Liver (tissue), 9 donors: ENCODE measurements around the gene CD28. TPM values are rescaled to one million over a fixed set of nuclear protein-coding genes. Genes with fewer than 3 reads are reported as not detected.

Experiments used
- DNase-seq: peaks from one replicate; pipeline ENCODE4 v3.0.0-alpha.2; 2017; ENCODE audit warnings: low spot score
- H3K27ac ChIP-seq, 2 donors: one replicate each; pipeline ENCODE4 v1.7.0; 2013; ENCODE audit warnings: inconsistent platforms in 2 of 2, low read length in 2 of 2, control low read depth in 1 of 2, low read depth in 1 of 2, mild to moderate bottlenecking in 1 of 2
- H3K27me3 ChIP-seq, 4 donors: one replicate each; pipeline versions ENCODE4 v1.6.1 to v1.7.0; 2013; ENCODE audit warnings: low read length in 3 of 4, inconsistent platforms in 1 of 4, mild to moderate bottlenecking in 1 of 4, moderate library complexity in 1 of 4; ENCODE audit not compliant: control insufficient read depth in 4 of 4, insufficient read depth in 4 of 4
- H3K36me3 ChIP-seq, 4 donors: one replicate each; pipeline versions ENCODE4 v1.6.1 to v1.7.0; 2013; ENCODE audit warnings: low read length in 3 of 4, mild to moderate bottlenecking in 3 of 4, low read depth in 1 of 4, moderate library complexity in 1 of 4; ENCODE audit not compliant: control insufficient read depth in 4 of 4, insufficient read depth in 3 of 4
- H3K4me1 ChIP-seq, 4 donors: one replicate each; pipeline versions ENCODE4 v1.6.1 to v1.7.0; 2013; ENCODE audit warnings: low read length in 3 of 4, mild to moderate bottlenecking in 3 of 4, moderate library complexity in 1 of 4; ENCODE audit not compliant: control insufficient read depth in 4 of 4, insufficient read depth in 4 of 4
- H3K4me3 ChIP-seq, 3 donors: one replicate each; pipeline versions ENCODE4 v1.6.1 to v1.7.0; 2013; ENCODE audit warnings: low read length in 3 of 3, control low read depth in 1 of 3, low read depth in 1 of 3, mild to moderate bottlenecking in 1 of 3
- H3K9ac ChIP-seq, 2 donors: one replicate each; pipeline ENCODE4 v1.7.0; 2013; ENCODE audit warnings: low read length in 2 of 2, mild to moderate bottlenecking in 2 of 2, moderate library complexity in 2 of 2, control low read depth in 1 of 2, low read depth in 1 of 2
- H3K9me3 ChIP-seq, 4 donors: one replicate each; pipeline versions ENCODE4 v1.6.1 to v1.7.0; 2013; ENCODE audit warnings: low read length in 3 of 4; ENCODE audit not compliant: control insufficient read depth in 4 of 4
- EGR1 ChIP-seq, 2 donors: IDR thresholded peaks; 2 replicates each; pipeline ENCODE4 v1.6.1; 2016 to 2018; ENCODE audit warnings: antibody characterized with exemption in 2 of 2, low read depth in 2 of 2
- FOXA1 ChIP-seq: IDR thresholded peaks from 2 replicates; pipeline ENCODE4 v1.6.1; 2016; ENCODE audit warnings: antibody characterized with exemption
- FOXA2 ChIP-seq: IDR thresholded peaks from 2 replicates; pipeline ENCODE4 v1.6.1; 2016; ENCODE audit warnings: antibody characterized with exemption
- GABPA ChIP-seq, 2 donors: IDR thresholded peaks in 1 of 2; conservative IDR thresholded peaks in 1 of 2; 2 replicates each; pipeline ENCODE4 v1.6.1; 2016; ENCODE audit warnings: antibody characterized with exemption in 2 of 2, mild to moderate bottlenecking in 1 of 2, moderate library complexity in 1 of 2
- HNF4A ChIP-seq, 2 donors: conservative IDR thresholded peaks; 2 replicates each; pipeline ENCODE4 v1.6.1; 2016; ENCODE audit warnings: antibody characterized with exemption in 2 of 2, mild to moderate bottlenecking in 2 of 2
- JUND ChIP-seq, 2 donors: IDR thresholded peaks; 2 replicates each; pipeline ENCODE4 v1.6.1; 2016; ENCODE audit warnings: antibody characterized with exemption in 2 of 2
- NR2F2 ChIP-seq: IDR thresholded peaks from 2 replicates; pipeline ENCODE4 v1.6.1; 2016; ENCODE audit warnings: antibody characterized with exemption
- RXRA ChIP-seq, 2 donors: IDR thresholded peaks; 2 replicates each; pipeline ENCODE4 v1.6.1; 2017 to 2018; ENCODE audit warnings: antibody characterized with exemption in 2 of 2, mild to moderate bottlenecking in 1 of 2
- SP1 ChIP-seq: IDR thresholded peaks from 2 replicates; pipeline ENCODE4 v1.6.1; 2018; ENCODE audit warnings: antibody characterized with exemption, mild to moderate bottlenecking
- TAF1 ChIP-seq: conservative IDR thresholded peaks from 2 replicates; pipeline ENCODE4 v1.6.1; 2016; ENCODE audit warnings: antibody characterized with exemption, mild to moderate bottlenecking
- YY1 ChIP-seq: IDR thresholded peaks from 2 replicates; pipeline ENCODE4 v1.6.1; 2016; ENCODE audit warnings: antibody characterized with exemption, mild to moderate bottlenecking
- WGBS: extraction: QIAGEN DNeasy Blood & Tissue Kit; methylation state at CpG from one replicate; pipeline ENCODE4 v1.1.7; 2013; 5-methylcytosine and 5-hydroxymethylcytosine counted together
- polyA plus RNA-seq, 2 donors: library from polyadenylated mRNA; stranded (reverse) in 1 of 2; unstranded in 1 of 2; fragments of 200-250 nt in 1 of 2; fragments of >200 nt in 1 of 2; fragmentation: Nextera tagmentation in 1 of 2; extraction: Ambion mirVana in 1 of 2; gene quantifications; one replicate each; pipeline versions ENCODE4 v1.2.1 to v1.2.3, GENCODE V29; 2013 to 2015
- total RNA-seq, 2 donors: library from RNA; depleted of rRNA; stranded (reverse); fragments of >200 nt; gene quantifications; one replicate each; pipeline ENCODE4 v1.2.3, GENCODE V29; 2014
- TF ChIP-seq, protein P1 (sequence below): fragments of 150-350 bp; IDR thresholded peaks from 2 replicates; pipeline ENCODE4 v1.5.1; 2017; ENCODE audit warnings: improper control_type of control experiment, low read depth, low read length; ENCODE audit not compliant: missing input control
- TF ChIP-seq, protein P2 (sequence below): IDR thresholded peaks from 2 replicates; pipeline ENCODE4 v1.6.1; 2016; ENCODE audit warnings: antibody characterized with exemption
- TF ChIP-seq, protein P3 (sequence below): IDR thresholded peaks from 2 replicates; pipeline ENCODE4 v1.6.1; 2016; ENCODE audit warnings: antibody characterized with exemption
- TF ChIP-seq, protein P4 (sequence below): IDR thresholded peaks from 2 replicates; pipeline ENCODE4 v1.6.1; 2016; ENCODE audit warnings: antibody characterized with exemption
- donor health status: healthy.
- donor health status: healthy.
- donor health status: healthy.
- donor health status: healthy.
- donor health status: healthy.

Gene CD28
- total and polyA plus RNA-seq, 4 donors = 0.08 to 0.93 (median 0.33) TPM

DNA sequence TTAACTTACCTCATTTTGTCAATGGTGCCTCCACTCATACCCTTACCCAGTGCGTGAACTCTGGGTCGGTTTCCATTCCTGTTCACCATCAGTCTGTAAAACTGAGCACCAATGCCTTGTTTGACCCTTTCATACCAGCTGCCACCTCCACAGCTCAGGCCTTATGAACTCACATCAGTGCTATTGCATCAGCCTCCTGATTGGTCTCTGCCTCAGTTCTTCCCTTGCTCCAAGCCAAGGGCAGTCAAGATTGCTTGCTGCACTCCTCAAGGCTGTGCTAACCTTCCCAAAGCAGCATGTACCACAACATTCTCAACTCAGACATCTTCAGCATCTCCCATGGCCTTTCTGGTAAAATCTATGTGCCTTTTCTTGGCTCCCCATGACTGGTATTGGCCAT, 9.3 kb downstream of the CD28 start:
- Histone ChIP-seq H3K9ac (no peak overlapping the region), H3K4me3 (no peak overlapping the region), H3K27ac (no peak overlapping the region), H3K4me1 (peaks cover 0 to 2% (median 2%) of the 10 kb centered on the region in 4 donors), H3K9me3 (no peaks in the 10 kb centered on the region), H3K36me3 (no peaks in the 10 kb centered on the region), H3K27me3 (no peaks in the 10 kb centered on the region)
- no peak for DNase-seq
- 96% methylated on average over 2 of the region's 2 CpGs for WGBS
- TF ChIP-seq FOXA1 (no peak), YY1 (no peak), JUND (IDR thresholded peaks at IDR 0.05) (no peak), FOXA2 (no peak), TAF1 (no peak)
- TF ChIP-seq, protein P1, sequence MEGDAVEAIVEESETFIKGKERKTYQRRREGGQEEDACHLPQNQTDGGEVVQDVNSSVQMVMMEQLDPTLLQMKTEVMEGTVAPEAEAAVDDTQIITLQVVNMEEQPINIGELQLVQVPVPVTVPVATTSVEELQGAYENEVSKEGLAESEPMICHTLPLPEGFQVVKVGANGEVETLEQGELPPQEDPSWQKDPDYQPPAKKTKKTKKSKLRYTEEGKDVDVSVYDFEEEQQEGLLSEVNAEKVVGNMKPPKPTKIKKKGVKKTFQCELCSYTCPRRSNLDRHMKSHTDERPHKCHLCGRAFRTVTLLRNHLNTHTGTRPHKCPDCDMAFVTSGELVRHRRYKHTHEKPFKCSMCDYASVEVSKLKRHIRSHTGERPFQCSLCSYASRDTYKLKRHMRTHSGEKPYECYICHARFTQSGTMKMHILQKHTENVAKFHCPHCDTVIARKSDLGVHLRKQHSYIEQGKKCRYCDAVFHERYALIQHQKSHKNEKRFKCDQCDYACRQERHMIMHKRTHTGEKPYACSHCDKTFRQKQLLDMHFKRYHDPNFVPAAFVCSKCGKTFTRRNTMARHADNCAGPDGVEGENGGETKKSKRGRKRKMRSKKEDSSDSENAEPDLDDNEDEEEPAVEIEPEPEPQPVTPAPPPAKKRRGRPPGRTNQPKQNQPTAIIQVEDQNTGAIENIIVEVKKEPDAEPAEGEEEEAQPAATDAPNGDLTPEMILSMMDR = no peak

DNA sequence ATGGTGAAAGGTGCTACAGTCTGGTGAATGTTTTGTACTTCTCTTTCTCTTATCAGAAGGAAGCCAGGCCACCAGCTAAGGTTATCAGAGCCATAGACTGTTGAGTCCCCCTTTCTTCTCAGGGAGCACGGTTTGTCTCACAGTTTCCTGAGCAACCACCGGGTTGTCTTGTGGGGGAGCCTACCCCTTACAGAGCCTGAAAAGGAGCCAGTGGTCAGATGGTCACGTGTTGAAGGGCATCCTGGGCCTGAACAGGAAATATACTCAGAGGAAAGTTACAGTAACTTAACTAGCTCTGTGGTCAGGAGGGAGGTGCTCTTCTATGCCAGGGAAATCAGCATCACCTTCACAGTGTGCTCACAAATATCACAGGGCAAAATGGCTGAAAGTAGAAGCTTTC, 11.6 kb downstream of the CD28 start:
- peaks cover 3 to 10% (median 5%) of the 10 kb centered on the region in 4 donors for H3K4me1 ChIP-seq
- DNase-seq = no peak
- WGBS = 66% methylated on average over 3 of the region's 3 CpGs

DNA sequence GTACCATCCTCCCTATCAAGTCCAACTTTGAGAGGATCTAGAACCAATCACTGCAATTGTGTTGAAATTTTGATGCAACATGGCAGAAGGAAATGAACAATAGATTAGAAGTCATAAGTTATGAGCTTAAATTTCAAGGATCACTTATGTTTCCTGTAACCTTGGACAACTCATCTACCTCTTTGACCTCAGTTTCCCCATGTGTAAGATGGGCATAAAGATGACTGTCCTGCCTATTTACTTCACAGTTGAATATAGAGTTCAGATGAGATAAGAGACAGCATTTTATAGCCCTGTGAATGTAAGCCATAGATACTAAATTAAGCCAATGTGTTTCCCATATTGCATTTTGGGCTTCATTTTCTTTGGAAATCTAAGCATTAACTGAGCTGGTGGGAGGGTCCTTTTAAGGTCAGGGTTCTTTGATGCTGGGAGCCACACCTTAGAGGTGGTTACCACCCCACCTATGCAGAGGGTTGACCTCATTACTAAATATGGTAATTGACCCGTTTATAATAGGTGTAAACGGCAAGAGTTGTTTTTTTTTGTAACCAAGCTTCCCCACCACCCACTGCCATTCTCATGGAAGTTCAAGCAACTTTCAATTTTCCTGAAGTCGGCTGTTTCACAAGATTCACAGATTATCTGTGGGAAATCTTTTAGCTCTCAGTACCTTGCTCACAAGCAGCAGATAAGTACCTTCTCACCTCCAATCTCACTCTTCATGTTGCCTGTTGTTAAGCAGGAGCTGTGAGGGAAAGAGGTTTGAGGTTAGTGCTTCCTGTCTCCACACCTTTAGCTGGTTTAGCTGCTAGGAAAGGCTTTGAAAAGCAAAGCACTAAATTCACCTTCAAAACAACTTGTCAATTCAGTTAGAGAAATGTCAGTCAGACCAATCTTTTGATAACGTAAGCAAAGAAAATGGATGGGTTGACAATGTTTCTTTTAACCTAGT, 13.3 kb downstream of the CD28 start:
- Histone ChIP-seq H3K9me3 (no peaks in the 10 kb centered on the region), H3K4me1 (peaks cover 3 to 10% (median 5%) of the 10 kb centered on the region in 4 donors), H3K36me3 (no peaks in the 10 kb centered on the region), H3K27me3 (no peaks in the 10 kb centered on the region), H3K27ac (no peak overlapping the region), H3K4me3 (no peak overlapping the region), H3K9ac (no peak overlapping the region)
- DNase-seq = no peak
- WGBS = 69% methylated on average over 4 of the region's 4 CpGs
- TF ChIP-seq, protein P1 = no peak
- TF ChIP-seq HNF4A (conservative IDR thresholded peaks at IDR 0.05) (no peak), JUND (IDR thresholded peaks at IDR 0.05) (no peak), FOXA2 (no peak), NR2F2 (no peak), GABPA (IDR thresholded peaks at IDR 0.05 in 1 of 2, conservative IDR thresholded peaks at IDR 0.05 in 1 of 2) (no peak), TAF1 (no peak), FOXA1 (no peak), EGR1 (IDR thresholded peaks at IDR 0.05; ENCODE audit: low read depth in 2 of 2) (no peak), RXRA (IDR thresholded peaks at IDR 0.05) (no peak)
- TF ChIP-seq, protein P2, sequence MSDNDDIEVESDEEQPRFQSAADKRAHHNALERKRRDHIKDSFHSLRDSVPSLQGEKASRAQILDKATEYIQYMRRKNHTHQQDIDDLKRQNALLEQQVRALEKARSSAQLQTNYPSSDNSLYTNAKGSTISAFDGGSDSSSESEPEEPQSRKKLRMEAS = no peak
- TF ChIP-seq, protein P3, sequence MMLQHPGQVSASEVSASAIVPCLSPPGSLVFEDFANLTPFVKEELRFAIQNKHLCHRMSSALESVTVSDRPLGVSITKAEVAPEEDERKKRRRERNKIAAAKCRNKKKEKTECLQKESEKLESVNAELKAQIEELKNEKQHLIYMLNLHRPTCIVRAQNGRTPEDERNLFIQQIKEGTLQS = no peak
- TF ChIP-seq, protein P4, sequence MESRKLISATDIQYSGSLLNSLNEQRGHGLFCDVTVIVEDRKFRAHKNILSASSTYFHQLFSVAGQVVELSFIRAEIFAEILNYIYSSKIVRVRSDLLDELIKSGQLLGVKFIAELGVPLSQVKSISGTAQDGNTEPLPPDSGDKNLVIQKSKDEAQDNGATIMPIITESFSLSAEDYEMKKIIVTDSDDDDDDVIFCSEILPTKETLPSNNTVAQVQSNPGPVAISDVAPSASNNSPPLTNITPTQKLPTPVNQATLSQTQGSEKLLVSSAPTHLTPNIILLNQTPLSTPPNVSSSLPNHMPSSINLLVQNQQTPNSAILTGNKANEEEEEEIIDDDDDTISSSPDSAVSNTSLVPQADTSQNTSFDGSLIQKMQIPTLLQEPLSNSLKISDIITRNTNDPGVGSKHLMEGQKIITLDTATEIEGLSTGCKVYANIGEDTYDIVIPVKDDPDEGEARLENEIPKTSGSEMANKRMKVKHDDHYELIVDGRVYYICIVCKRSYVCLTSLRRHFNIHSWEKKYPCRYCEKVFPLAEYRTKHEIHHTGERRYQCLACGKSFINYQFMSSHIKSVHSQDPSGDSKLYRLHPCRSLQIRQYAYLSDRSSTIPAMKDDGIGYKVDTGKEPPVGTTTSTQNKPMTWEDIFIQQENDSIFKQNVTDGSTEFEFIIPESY = no peak

More for the DNA sequence above, 11.6 kb downstream of the CD28 start:
- no peaks in the 10 kb centered on the region for H3K27me3 ChIP-seq
- H3K9me3 ChIP-seq = no peaks in the 10 kb centered on the region
- TF ChIP-seq TAF1 = no peak
- peak; percentile 97 for TF ChIP-seq NR2F2
- TF ChIP-seq JUND (IDR thresholded peaks at IDR 0.05) = no peak
- peak; percentile 32 for TF ChIP-seq SP1
- TF ChIP-seq, protein P3 = no peak
- no peak overlapping the region for H3K9ac ChIP-seq
- no peak overlapping the region for H3K27ac ChIP-seq
- no peak overlapping the region for H3K4me3 ChIP-seq
- H3K36me3 ChIP-seq = no peaks in the 10 kb centered on the region
